Mucosa of descending colon (tissue), 3 donors: ENCODE measurements around the gene RNF227. TPM values are rescaled to one million over a fixed set of nuclear protein-coding genes. Genes with fewer than 3 reads are reported as not detected.
"Not testable (repeated sequence)": the region's sequence is repeated elsewhere in the genome, so short reads cannot be mapped to it uniquely, and the experiment has no call there.

Experiments used
- ATAC-seq: fragments of 200-7000 bp; cut with Tn5 transposase; one replicate; pipeline ENCODE4 v1.9.1; 2020; ENCODE audit warnings: mild to moderate bottlenecking, moderate library complexity
- DNase-seq, 3 donors: peaks; one replicate each; pipeline ENCODE4 v3.0.0-alpha.2; 2020
- H3K36me3 ChIP-seq: fragments of 200-600 bp; one replicate; pipeline ENCODE4 v1.8.0; 2021; ENCODE audit warnings: low read depth, mild to moderate bottlenecking
- H3K4me1 ChIP-seq: fragments of 200-600 bp; one replicate; pipeline ENCODE4 v1.8.0; 2021; ENCODE audit warnings: low read depth, mild to moderate bottlenecking
- H3K4me3 ChIP-seq: fragments of 200-600 bp; one replicate; pipeline ENCODE4 v1.8.0; 2021; ENCODE audit warnings: mild to moderate bottlenecking
- H3K9me3 ChIP-seq: fragments of 200-600 bp; one replicate; pipeline ENCODE4 v1.8.0; 2021; ENCODE audit warnings: mild to moderate bottlenecking
- CTCF ChIP-seq: fragments of 200-600 bp; IDR thresholded peaks from one replicate; pipeline ENCODE4 v1.8.0; 2022; ENCODE audit warnings: antibody characterized with exemption, mild to moderate bottlenecking
- intact Hi-C, 2 donors: fragments of 100-400 bp; cut with DNase I in 1 of 2; cut with micrococcal nuclease in 1 of 2; formaldehyde crosslinking; loops; one replicate each; pipeline versions ENCODE4 v1.11.0 to v1.11.1; 2022; cut with DNase I, micrococcal nuclease
- long read RNA-seq, 2 donors: library from polyadenylated mRNA; unstranded; transcript quantifications; one replicate each; pipeline ENCODE4 v2.0.0, GENCODE V29; 2019 to 2021
- total RNA-seq, 3 donors: library from RNA; stranded (reverse); fragmentation: NEBNext Ultra II Directional in 2 of 3; extraction: Animal tissue kit (Norgen Biotek cat#: 25700) in 2 of 3; gene quantifications; one replicate each; pipeline versions ENCODE4 v1.2.1 to v1.2.4, GENCODE V29; 2021 to 2023
- donor health status: DM: no; HTN: no; CAD: no; lungs with moderate emphysema.
- donor health status: DM: no; HTN: no; CAD: no.
- donor health status: DM: no; HTN: yes; CAD: no.

Gene RNF227
- 1 to 10 TPM; 1.4 to 3.0 (median 2.4) TPM for total RNA-seq
- long read RNA-seq, donor 1, partial matches to known transcripts: 0 of 4 reads
- long read RNA-seq, donor 1, other reads (novel, unspliced or antisense): 1 of 4 reads
- long read RNA-seq, donor 2, partial matches to known transcripts: 0 of 2 reads
- long read RNA-seq, donor 2, other reads (novel, unspliced or antisense): 0 of 2 reads

GRCh38 chr17:7915611-7916384 lies at the start of gene RNF227:
TSS of gene RNF227 (minus strand) at chr17:7916289. CDS start at chr17:7916195, 94 bp downstream.
- H3K4me1 ChIP-seq: peaks cover 16% of the 10 kb centered on the region
- no peaks in the 10 kb centered on the region for H3K9me3 ChIP-seq
- ATAC-seq (peak; percentile 92), DNase-seq (peak; percentile 93 to 95 (median 94))
- no peak for TF ChIP-seq CTCF
- intact Hi-C loops: no loop called here
- peak within 1 kb of the TSS; percentile 10 for H3K4me3 ChIP-seq
- no peaks in the 10 kb centered on the region for H3K36me3 ChIP-seq

- TF ChIP-seq CTCF: no peak
- intact Hi-C loops: no loop called here
- ATAC-seq (no peak), DNase-seq (no peak)
- H3K9me3 ChIP-seq: no peaks in the 10 kb centered on the region
- no peaks in the 10 kb centered on the region for H3K4me1 ChIP-seq
- H3K36me3 ChIP-seq: no peaks in the 10 kb centered on the region
- no peak overlapping the region for H3K4me3 ChIP-seq
Observed at GRCh38 chr17:7961421-7961820, 45.3 kb upstream of the RNF227 start.

- no peak overlapping the region for H3K4me3 ChIP-seq
- H3K36me3 ChIP-seq: no peaks in the 10 kb centered on the region
- intact Hi-C loops: no loop called here
- TF ChIP-seq CTCF: no peak
- H3K9me3 ChIP-seq: no peaks in the 10 kb centered on the region
- DNase-seq (no peak), ATAC-seq (no peak)
- H3K4me1 ChIP-seq: no peaks in the 10 kb centered on the region
Observed at GRCh38 chr17:7959503-7960253, 43.6 kb upstream of the RNF227 start.

- DNase-seq (peak in 1 of 3 donors; percentile 13), ATAC-seq (no peak)
- Histone ChIP-seq H3K36me3 (no peaks in the 10 kb centered on the region), H3K4me3 (no peak overlapping the region), H3K4me1 (no peaks in the 10 kb centered on the region), H3K9me3 (no peaks in the 10 kb centered on the region)
- intact Hi-C loops: no loop called here
- no peak for TF ChIP-seq CTCF
Observed at GRCh38 chr17:7956228-7956965, 40.3 kb upstream of the RNF227 start.

DNA sequence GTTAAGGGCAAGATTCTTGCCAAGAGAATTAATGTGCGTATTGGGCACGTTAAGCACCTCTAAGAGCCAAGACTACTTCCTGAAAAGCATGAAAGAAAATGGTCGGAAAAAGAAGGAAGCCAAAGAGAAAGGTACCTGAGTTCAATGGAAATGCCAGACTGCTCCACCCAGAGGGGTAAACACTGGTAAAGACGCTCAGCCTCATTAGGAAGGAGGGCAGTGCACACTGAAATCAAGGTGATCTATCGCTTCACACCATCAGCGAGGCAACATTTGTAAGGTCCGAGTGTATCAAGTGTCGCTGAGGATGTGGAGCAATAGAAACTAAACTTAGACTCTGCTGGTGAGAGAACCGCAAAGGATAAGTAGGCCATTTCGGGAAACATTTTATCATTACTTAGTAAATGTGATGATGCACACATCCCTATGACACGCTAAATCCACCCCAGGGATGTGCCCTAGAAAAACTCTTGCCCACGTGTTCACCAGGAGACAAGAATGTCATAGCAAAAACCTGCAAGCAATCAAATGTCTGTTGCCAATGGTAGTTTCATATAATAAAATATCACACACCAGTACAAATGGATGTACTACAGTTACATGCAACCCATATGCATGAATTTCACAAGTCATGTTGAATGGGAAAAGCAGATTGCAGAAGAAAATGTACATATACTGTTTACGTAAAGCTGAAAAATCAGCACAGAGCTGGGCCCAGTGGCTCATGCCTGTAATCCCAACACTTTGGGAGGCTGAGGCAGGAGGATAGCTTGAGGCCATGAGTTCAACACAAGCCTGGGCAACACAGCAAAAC lies 39.5 kb upstream of the RNF227 start:
- Histone ChIP-seq H3K36me3 (no peaks in the 10 kb centered on the region), H3K4me1 (no peaks in the 10 kb centered on the region), H3K9me3 (no peaks in the 10 kb centered on the region), H3K4me3 (no peak overlapping the region)
- no peak for TF ChIP-seq CTCF
- intact Hi-C loops: no loop called here
- ATAC-seq (no peak), DNase-seq (no peak)

- intact Hi-C loops, DNase-seq: not testable (repeated sequence)
Observed at GRCh38 chr17:7953266-7953665, 37.2 kb upstream of the RNF227 start.

More at GRCh38 chr17:7953266-7953665, 37.2 kb upstream of the RNF227 start:
- not testable (repeated sequence) for H3K9me3 ChIP-seq, H3K36me3 ChIP-seq, H3K4me1 ChIP-seq, ATAC-seq, H3K4me3 ChIP-seq
